HL-60/S4 treated with retinoic acid at 250 ng/mL for 4 days and 3 days (cell line): Measurements from ENCODE around the gene DENND4A.

Source experiments
- in situ Hi-C: fragments of 300-500 bp; cut with MboI; formaldehyde crosslinking; loops from 2 replicates; pipeline ENCODE4 v1.7.0; 2022; ENCODE audit warnings: low sequenced_read_pairs

The DENND4A gene

DNA sequence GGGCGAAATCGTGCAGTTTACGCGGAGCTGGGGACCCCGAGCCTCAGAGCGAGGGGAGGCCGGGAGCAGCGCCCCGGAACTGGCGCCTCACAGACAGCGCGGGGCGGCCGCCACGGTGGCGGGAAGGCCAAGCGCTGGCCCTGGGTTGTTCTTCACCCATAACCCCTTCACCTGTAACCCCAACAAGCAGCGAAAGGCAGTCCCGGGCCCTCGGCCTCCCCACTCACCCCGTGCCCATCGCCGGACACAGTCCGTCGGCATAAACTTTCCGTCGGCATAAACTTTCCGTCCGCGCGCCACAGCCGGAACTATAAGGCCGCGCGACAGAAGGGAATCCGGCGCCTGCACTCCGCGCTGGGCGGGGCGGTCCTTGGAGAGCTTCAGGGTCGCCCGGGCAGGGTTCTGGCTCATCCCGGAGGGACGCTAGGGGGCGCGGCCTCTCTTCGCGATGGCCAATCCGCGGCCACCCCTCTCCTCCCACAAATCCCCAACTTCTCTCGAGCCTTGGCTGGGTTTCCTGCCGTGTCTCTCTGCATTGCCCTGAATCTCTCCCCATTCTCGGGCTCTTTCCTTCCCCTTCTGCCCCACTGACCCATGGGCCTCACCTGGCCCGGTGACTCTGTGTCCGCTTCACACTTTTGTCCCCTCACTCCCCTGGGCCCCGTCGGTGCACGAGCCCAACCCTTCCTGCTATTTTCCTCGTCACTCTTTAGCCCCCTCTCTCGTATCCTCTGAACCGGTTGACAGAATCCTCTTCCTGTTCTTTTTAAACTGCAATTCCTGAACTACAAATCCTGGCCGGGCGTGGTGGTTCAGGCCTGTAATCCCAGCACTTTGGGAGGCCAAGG, 181.0 kb downstream of the DENND4A start, which contains the start of gene INTS14:
INTS14 (minus strand) TSS at position 261 of the 848 bp plus-strand sequence. CDS start 3,751 bp downstream, outside the sequence.
- in situ Hi-C loops: no loop called here
